H54 (cell line): Measurements from ENCODE around the gene NLRX1.
"Not testable (repeated sequence)": the region's sequence is repeated elsewhere in the genome, so short reads cannot be mapped to it uniquely, and the experiment has no call there.

ENCODE experiments used
- DNase-seq: peaks from one replicate; pipeline ENCODE4 v3.0.0; 2011; ENCODE audit warnings: low spot score, mixed read lengths; ENCODE audit not compliant: insufficient read length
- FAIRE-seq: peaks from 3 replicates; lab custom pipeline; 2011; peaks lifted over from hg19 to GRCh38; lab: Jason Lieb, UNC
- POLR2A ChIP-seq: IDR thresholded peaks from 2 replicates; pipeline ENCODE4 v1.6.1; 2011; ENCODE audit warnings: low read depth, mild to moderate bottlenecking, low read length

The NLRX1 gene

GRCh38 chr11:119168471-119169281 is at the start of gene NLRX1:
Gene NLRX1 (plus strand): TSS chr11:119168725. CDS start chr11:119171404, 2,679 bp downstream.
- TF ChIP-seq POLR2A: peak; percentile 50
- DNase-seq: peak; percentile 76
- FAIRE-seq: no peak

DNA sequence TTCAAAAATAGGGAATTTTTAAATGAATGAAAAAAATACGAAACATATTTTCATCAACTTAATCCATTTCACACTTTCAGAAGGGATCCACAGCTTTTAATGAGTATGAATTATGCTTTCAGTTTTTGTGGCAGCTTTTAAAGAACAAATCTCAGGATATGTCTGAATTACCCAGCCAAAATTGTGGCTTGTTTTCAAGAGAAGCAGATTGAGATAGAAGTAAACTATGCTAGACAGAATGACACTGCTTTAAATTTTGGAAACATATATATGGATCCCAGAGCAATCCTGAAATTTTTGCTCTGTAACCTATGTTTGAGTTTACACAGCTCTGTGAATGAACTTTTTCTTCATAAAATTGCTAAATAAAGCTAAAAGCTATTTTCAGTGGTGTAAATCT is 49.6 kb upstream of the NLRX1 start:
- TF ChIP-seq POLR2A: no peak
- FAIRE-seq (no peak), DNase-seq (no peak)

DNA sequence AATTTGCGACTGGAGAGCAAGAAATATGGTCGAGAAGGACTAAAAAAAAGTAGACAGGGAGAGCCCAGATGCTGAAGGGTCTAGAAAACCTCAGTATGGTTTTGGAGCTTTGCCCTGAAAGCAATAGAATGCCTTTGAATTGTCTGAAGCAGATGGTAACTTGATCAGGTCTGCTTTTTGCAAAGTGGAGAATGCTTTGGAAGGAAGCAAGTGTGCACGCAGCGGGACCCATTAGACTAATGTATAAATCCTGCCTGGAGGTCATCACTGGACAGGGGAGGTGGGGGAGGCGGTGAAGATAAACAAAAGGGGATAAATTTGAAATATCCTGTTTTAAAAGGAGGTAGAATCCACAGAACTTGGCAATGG is 47.9 kb upstream of the NLRX1 start:
- no peak for TF ChIP-seq POLR2A
- DNase-seq (no peak), FAIRE-seq (no peak)

GRCh38 chr11:119121008-119121810 is 47.3 kb upstream of the NLRX1 start, which contains the start of gene HINFP:
Gene HINFP (plus strand): TSS chr11:119121580. CDS start chr11:119126945, 5,365 bp downstream.
- peak; percentile 64 for TF ChIP-seq POLR2A
- DNase-seq: peak; percentile 89
- peak; percentile 94 for FAIRE-seq

DNA sequence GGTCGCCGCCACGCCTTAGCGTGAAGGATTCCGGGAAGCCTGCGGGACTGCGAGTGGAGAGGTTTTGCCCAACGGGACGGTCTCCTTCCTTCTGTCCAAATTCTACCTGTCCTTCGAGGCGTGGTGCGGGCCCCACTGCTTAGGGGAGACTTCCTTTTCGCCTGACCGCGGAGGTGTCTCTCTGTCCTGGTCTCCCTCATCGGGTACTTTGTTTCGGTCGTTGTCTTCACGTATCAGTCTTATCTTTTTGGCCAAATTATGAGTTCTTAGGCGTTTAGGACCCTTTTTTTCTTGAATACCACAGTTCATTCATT is 46.8 kb upstream of the NLRX1 start:
- FAIRE-seq: no peak
- no peak for TF ChIP-seq POLR2A

DNA sequence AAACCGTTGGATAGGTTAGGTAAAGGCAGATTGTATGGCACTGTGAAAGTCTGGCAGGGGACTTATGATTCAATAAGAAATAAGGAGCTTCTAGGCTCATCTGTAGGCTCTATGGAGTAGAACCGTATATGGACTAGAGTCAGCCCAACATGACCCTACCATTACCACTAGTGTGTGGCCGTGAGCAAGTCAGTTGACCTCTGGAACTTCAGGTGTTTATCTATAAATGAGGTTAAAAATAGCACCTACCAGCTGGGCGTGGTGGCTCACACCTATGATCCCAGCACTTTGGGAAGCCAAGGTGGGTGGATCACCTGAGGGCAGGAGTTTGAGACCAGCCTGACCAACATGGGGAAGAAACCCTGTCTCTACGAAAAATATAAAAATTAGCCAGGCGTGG is 42.7 kb upstream of the NLRX1 start:
- DNase-seq: no peak
- FAIRE-seq: no peak
- no peak for TF ChIP-seq POLR2A

More for the DNA sequence above, 46.8 kb upstream of the NLRX1 start:
- no peak for DNase-seq

DNA sequence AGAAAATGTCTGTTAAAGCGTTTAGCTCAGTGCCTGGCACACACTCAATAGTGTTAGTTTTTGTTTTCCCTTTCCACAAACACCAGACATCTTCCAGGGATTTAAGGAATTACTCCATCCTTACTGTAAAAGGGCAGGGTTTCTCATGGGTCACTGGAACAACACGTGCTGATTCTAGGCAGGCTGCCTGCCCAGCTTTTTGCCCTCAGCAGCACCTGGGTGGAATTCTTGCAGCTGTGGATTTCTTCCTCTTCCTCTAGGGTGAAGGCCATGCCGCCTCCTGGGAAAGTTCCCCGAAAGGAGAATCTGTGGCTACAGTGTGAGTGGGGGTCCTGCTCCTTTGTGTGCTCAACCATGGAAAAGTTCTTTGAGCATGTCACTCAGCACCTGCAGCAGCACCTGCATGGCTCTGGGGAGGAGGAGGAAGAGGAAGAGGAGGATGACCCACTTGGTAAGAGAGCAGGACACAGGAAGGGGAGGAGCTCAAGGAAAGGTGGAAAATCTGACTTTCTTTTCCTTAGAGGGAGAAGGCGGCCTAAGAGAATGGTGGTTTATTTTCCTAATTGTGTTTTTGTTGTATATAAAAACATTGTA is 41.8 kb upstream of the NLRX1 start:
- FAIRE-seq (no peak), DNase-seq (no peak)
- no peak for TF ChIP-seq POLR2A

DNA sequence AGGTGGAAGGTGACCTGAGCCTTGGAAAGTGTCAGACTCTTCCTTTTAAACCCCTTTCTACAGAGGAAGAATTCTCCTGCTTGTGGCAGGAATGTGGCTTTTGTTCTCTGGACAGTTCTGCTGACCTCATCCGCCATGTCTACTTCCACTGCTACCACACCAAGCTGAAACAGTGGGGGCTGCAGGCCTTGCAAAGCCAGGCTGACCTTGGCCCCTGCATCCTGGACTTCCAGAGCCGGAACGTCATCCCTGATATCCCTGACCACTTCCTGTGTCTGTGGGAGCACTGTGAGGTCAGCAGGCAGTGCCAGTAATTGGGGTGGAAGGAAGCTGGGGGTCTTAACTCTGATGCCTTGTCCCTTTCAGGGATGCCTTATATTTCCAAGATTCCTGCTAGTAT is 37.9 kb upstream of the NLRX1 start:
- no peak for TF ChIP-seq POLR2A
- DNase-seq (no peak), FAIRE-seq (no peak)

DNA sequence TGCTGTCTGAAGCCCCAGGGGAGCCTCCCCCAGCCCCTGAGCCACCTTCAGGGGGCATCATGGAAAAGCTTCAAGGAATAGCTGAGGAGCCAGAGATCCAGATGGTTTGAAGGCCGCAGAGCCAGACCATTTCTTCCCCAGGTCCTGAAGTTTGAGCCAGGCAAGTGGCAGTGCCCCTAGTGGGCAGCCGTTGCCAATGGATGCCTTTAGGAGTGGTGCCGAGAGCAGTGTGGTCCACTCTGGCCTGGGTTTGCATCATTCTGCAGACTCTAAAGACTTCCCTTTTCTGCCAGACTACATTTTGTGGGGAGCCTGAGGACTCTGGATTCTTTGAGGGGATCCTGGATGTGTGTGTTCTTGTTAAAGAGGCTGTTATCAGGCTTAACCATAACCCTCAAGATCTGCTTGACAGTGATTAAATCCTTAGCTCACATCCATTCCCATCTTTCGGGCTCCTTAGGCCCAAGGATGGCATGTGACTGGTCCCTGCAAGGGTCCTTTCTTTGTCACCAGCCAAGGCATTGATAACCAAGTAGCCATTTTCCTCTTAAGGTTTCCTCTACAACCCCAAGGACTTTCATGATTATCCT is 34.0 kb upstream of the NLRX1 start:
- no peak for DNase-seq
- TF ChIP-seq POLR2A: no peak
- no peak for FAIRE-seq

- not testable (repeated sequence) for DNase-seq, FAIRE-seq
These were observed 29.2 kb upstream of the NLRX1 start for GRCh38 chr11:119139276-119139675.

- no peak for FAIRE-seq
- DNase-seq: peak; percentile 83
- no peak for TF ChIP-seq POLR2A
These were observed 23.6 kb upstream of the NLRX1 start for GRCh38 chr11:119144825-119145486.

DNA sequence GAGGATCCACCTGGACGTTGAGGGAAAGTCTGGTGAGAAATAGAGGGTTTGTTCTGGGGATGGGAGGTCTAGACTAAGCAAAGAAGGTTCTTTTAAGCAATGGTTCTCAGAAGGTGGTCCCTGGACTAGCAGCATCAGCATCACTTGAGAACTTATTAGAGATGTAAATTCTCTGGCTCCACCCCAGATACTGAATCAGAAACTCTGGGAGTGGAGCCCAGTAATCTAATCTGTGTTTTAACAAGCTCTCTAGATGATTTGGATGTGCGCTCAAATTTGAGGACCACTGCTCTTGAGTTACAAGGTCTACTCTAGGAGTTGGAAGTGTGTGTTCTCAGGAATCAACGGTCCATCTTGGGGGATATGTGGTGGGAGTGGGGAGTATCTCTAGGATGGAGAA is 23.0 kb upstream of the NLRX1 start:
- no peak for TF ChIP-seq POLR2A
- no peak for FAIRE-seq
- DNase-seq: no peak

GRCh38 chr11:119147604-119148333 is 20.8 kb upstream of the NLRX1 start:
- no peak for TF ChIP-seq POLR2A
- no peak for DNase-seq
- FAIRE-seq: no peak

DNA sequence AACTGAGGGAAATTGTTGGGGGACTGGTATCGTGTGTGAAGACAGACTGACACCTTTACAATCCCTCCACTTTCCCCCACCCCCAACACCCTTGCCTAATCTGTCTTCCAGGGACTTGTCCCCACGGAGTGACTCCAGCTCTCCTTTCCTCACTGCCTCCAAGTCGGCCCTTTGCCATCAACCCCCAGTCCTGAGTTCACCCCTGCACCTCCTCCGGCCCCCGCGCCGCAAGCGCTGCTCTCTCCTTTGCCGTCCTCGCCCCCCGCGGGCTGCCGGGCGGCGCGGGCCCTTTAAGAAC is 19.9 kb upstream of the NLRX1 start:
- DNase-seq: no peak
- TF ChIP-seq POLR2A: no peak
- no peak for FAIRE-seq
